Spleen (tissue), 7 donors: ENCODE results near the gene SSH2.

Experiments used
- CTCF ChIP-seq, 11 experiments: fragments of 200-600 bp in 7 of 11; fragments of 450-650 bp in 4 of 11; sonication (generic) in 4 of 11; IDR thresholded peaks in 8 of 11; conservative IDR thresholded peaks in 3 of 11; 1 replicate in 7 of 11; 2 replicates in 4 of 11; pipeline versions ENCODE4 v1.4.0 to v1.8.0; 2016 to 2021; ENCODE audit warnings: antibody characterized with exemption in 11 of 11, inconsistent platforms in 4 of 11, mild to moderate bottlenecking in 1 of 11
- POLR2A ChIP-seq, 3 donors: fragments of 450-650 bp; IDR thresholded peaks; one replicate each; pipeline ENCODE4 v1.5.1; 2017; ENCODE audit warnings: antibody characterized with exemption in 3 of 3, mild to moderate bottlenecking in 1 of 3
- donor health status: DM: no; HTN: no; CAD: no; lungs with moderate emphysema.
- donor health status: DM: no; HTN: no; CAD: no.
- donor health status: DM: no; HTN: no; CAD: no.

GRCh38 chr17:29613352-29613837 is 316.6 kb downstream of the SSH2 start:
- TF ChIP-seq CTCF (IDR thresholded peaks at IDR 0.05 in 8 of 11, conservative IDR thresholded peaks at IDR 0.05 in 3 of 11), result peak; percentile 82 to 98 (median 96)
- TF ChIP-seq POLR2A (IDR thresholded peaks at IDR 0.05), result no peak
